ENCODE results near the gene RPL10A.

DNA sequence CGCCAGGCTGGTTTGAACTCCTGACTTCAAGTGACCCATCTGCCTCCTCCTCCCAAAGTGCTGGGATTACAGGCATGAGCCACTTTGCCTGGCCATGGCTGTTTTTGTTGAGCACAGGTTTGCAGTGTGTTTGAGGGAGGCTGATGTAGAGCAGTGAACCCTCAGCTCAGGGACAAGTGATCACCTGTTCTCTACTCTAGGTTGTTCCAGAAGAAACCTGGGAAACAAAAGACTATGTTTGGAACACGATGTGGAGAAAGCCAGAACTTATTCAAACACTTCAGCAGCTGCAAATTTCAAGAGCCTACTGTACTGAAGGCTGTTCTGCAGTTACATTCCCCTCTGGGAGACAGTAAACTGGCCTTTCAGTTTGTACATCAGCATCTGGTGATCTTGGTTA is 39.8 kb downstream of the RPL10A start:
- TF ChIP-seq POLR2A (IDR thresholded peaks at IDR 0.05): no peak
- TF ChIP-seq, protein P1, sequence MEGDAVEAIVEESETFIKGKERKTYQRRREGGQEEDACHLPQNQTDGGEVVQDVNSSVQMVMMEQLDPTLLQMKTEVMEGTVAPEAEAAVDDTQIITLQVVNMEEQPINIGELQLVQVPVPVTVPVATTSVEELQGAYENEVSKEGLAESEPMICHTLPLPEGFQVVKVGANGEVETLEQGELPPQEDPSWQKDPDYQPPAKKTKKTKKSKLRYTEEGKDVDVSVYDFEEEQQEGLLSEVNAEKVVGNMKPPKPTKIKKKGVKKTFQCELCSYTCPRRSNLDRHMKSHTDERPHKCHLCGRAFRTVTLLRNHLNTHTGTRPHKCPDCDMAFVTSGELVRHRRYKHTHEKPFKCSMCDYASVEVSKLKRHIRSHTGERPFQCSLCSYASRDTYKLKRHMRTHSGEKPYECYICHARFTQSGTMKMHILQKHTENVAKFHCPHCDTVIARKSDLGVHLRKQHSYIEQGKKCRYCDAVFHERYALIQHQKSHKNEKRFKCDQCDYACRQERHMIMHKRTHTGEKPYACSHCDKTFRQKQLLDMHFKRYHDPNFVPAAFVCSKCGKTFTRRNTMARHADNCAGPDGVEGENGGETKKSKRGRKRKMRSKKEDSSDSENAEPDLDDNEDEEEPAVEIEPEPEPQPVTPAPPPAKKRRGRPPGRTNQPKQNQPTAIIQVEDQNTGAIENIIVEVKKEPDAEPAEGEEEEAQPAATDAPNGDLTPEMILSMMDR (IDR thresholded peaks at IDR 0.05): no peak
